ENCODE results near the gene TTC39B. TPM values are rescaled to one million over a fixed set of nuclear protein-coding genes. Genes with fewer than 3 reads are reported as not detected.
A peak's percentile ranks its signal among the peaks of the same experiment; 100 is the strongest.

TTC39B gene
- total RNA-seq, 6 experiments from 2014 or later: 4.5 to 9.9 (median 7.6) TPM

GRCh38 chr9:15294604-15295003 lies 12.4 kb downstream of the TTC39B start:
- peaks cover 0 to 35% (median 13%) of the 10 kb centered on the region in 4 donors for H3K4me1 ChIP-seq
- intact Hi-C loops (cut with DNase I): no loop called here
- H3K27ac ChIP-seq: peak overlapping the region; percentile 6 to 85 (median 9)
- H3K36me3 ChIP-seq: no peaks in the 10 kb centered on the region
- WGBS (ENCODE audit: insufficient coverage, low coverage, low lambda C conversion rate, missing lambda C conversion rate): 76% methylated on average over 4 of the region's 4 CpGs
- no peak for ATAC-seq
- TF ChIP-seq CTCF (IDR thresholded peaks at IDR 0.05) (no peak), POLR2A (IDR thresholded peaks at IDR 0.05) (no peak)
- H3K9me3 ChIP-seq: no peaks in the 10 kb centered on the region
- no peaks in the 10 kb centered on the region for H3K27me3 ChIP-seq
- no peak for DNase-seq
- H3K4me3 ChIP-seq: no peak overlapping the region

GRCh38 chr9:15293804-15294316 lies 13.2 kb downstream of the TTC39B start:
- Histone ChIP-seq H3K27me3 (no peaks in the 10 kb centered on the region), H3K36me3 (no peaks in the 10 kb centered on the region), H3K4me3 (no peak overlapping the region), H3K4me1 (peaks cover 0 to 35% (median 13%) of the 10 kb centered on the region in 4 donors), H3K9me3 (no peaks in the 10 kb centered on the region), H3K27ac (peak overlapping the region in 2 of 3 donors; percentile 6 to 9)
- TF ChIP-seq POLR2A (IDR thresholded peaks at IDR 0.05) (no peak), CTCF (IDR thresholded peaks at IDR 0.05) (no peak)
- 73% methylated on average over 10 of the region's 10 CpGs for WGBS (ENCODE audit: insufficient coverage, low coverage, low lambda C conversion rate, missing lambda C conversion rate)
- DNase-seq: no peak
- no peak for ATAC-seq
- intact Hi-C loops (cut with DNase I): no loop called here

- Histone ChIP-seq H3K27me3 (no peaks in the 10 kb centered on the region), H3K36me3 (no peaks in the 10 kb centered on the region), H3K27ac (no peak overlapping the region), H3K4me1 (peaks cover 0 to 35% (median 13%) of the 10 kb centered on the region in 4 donors), H3K4me3 (no peak overlapping the region), H3K9me3 (no peaks in the 10 kb centered on the region)
- DNase-seq: no peak
- TF ChIP-seq POLR2A (IDR thresholded peaks at IDR 0.05) (no peak), CTCF (IDR thresholded peaks at IDR 0.05) (no peak)
- intact Hi-C loops (cut with DNase I): no loop called here
- peak in 1 of 4 donors; percentile 3 for ATAC-seq
Observed at GRCh38 chr9:15293084-15293483, 13.9 kb downstream of the TTC39B start.

GRCh38 chr9:15289603-15290002 lies 17.4 kb downstream of the TTC39B start:
- intact Hi-C loops (cut with DNase I): no loop called here
- no peak for DNase-seq
- peaks cover 0 to 19% (median 1%) of the 10 kb centered on the region in 4 donors for H3K4me1 ChIP-seq
- TF ChIP-seq POLR2A (IDR thresholded peaks at IDR 0.05): no peak
- TF ChIP-seq CTCF (IDR thresholded peaks at IDR 0.05): no peak
- no peaks in the 10 kb centered on the region for H3K9me3 ChIP-seq
- ATAC-seq: no peak
- WGBS (ENCODE audit: insufficient coverage, low coverage, low lambda C conversion rate, missing lambda C conversion rate): 92% methylated on average over 5 of the region's 5 CpGs
- no peak overlapping the region for H3K4me3 ChIP-seq
- H3K27ac ChIP-seq: no peak overlapping the region
- H3K27me3 ChIP-seq: no peaks in the 10 kb centered on the region
- H3K36me3 ChIP-seq: no peaks in the 10 kb centered on the region

- intact Hi-C loops (cut with DNase I): no loop called here
- ATAC-seq: no peak
- no peaks in the 10 kb centered on the region for H3K9me3 ChIP-seq
- no peak overlapping the region for H3K4me3 ChIP-seq
- peaks cover 0 to 6% (median 0%) of the 10 kb centered on the region in 4 donors for H3K4me1 ChIP-seq
- no peaks in the 10 kb centered on the region for H3K27me3 ChIP-seq
- H3K27ac ChIP-seq: no peak overlapping the region
- TF ChIP-seq CTCF (IDR thresholded peaks at IDR 0.05) (no peak), POLR2A (IDR thresholded peaks at IDR 0.05) (no peak)
- no peak for DNase-seq
- WGBS (ENCODE audit: insufficient coverage, low coverage, low lambda C conversion rate, missing lambda C conversion rate): 91% methylated on average over 4 of the region's 4 CpGs
- no peaks in the 10 kb centered on the region for H3K36me3 ChIP-seq
Observed at GRCh38 chr9:15287309-15287708, 19.7 kb downstream of the TTC39B start.
